SH-SY5Y (cell line): ENCODE results near the gene STAT3.

Experiments used
- GATA2 ChIP-seq: IDR thresholded peaks from 2 replicates; pipeline ENCODE4 v1.6.1; 2011; ENCODE audit warnings: mild to moderate bottlenecking, low read depth, low read length
- GATA3 ChIP-seq: IDR thresholded peaks from 2 replicates; pipeline ENCODE4 v1.6.1; 2011; ENCODE audit warnings: low read depth, mild to moderate bottlenecking, low read length, moderate library complexity

GRCh38 chr17:42387661-42388380 lies 421 bp downstream of the STAT3 start:
- TF ChIP-seq GATA2 (no peak), GATA3 (no peak)
